HAP-1 (cell line): ENCODE data around the gene CLP1.

Source experiments
- DNase-seq, 2 experiments: peaks; one replicate each; pipeline ENCODE4 v3.0.0-alpha.2; 2016 to 2020; ENCODE audit warnings: low spot score in 2 of 2
- H3K27me3 ChIP-seq: fragments of 250-450 bp; sonication (Bioruptor Pico); 2 replicates; pipeline ENCODE4 v1.5.1; 2020; ENCODE audit warnings: low read depth, mild to moderate bottlenecking, moderate library complexity
- H3K36me3 ChIP-seq: fragments of 250-450 bp; sonication (Bioruptor Pico); replicated peaks from 2 replicates; pipeline ENCODE4 v1.5.1; 2020; ENCODE audit warnings: mild to moderate bottlenecking
- H3K4me1 ChIP-seq: fragments of 250-450 bp; sonication (Bioruptor Pico); 2 replicates; pipeline ENCODE4 v1.5.1; 2020; ENCODE audit warnings: mild to moderate bottlenecking
- H3K4me3 ChIP-seq: fragments of 250-450 bp; sonication (Bioruptor Pico); 2 replicates; pipeline ENCODE4 v1.5.1; 2020; ENCODE audit warnings: mild to moderate bottlenecking, moderate library complexity
- H3K9me3 ChIP-seq: fragments of 250-450 bp; sonication (Bioruptor Pico); 2 replicates; pipeline ENCODE4 v1.5.1; 2020; ENCODE audit warnings: mild to moderate bottlenecking, moderate library complexity
- in situ Hi-C: fragments of 300-500 bp; cut with MboI; formaldehyde crosslinking; loops from 3 replicates; pipeline ENCODE4 v1.14.3; 2020; ENCODE audit warnings: low sequenced_read_pairs, inconsistent platforms, mixed read lengths

CLP1 gene

GRCh38 chr11:57657194-57658022 lies at the start of gene CLP1:
CLP1 (plus strand) TSS chr11:57657762; CDS start chr11:57659477, 1,715 bp downstream.
- Histone ChIP-seq H3K36me3 (peaks cover 22% of the 10 kb centered on the region), H3K4me3 (peak within 1 kb of the TSS; percentile 57), H3K27me3 (no peaks in the 10 kb centered on the region), H3K9me3 (no peaks in the 10 kb centered on the region), H3K4me1 (peaks cover 14% of the 10 kb centered on the region)
- in situ Hi-C loops = no loop called here
- DNase-seq = peak; percentile 97 to 99

GRCh38 chr11:57610170-57610569 lies 47.4 kb upstream of the CLP1 start:
- H3K9me3 ChIP-seq = no peaks in the 10 kb centered on the region
- no peaks in the 10 kb centered on the region for H3K4me1 ChIP-seq
- in situ Hi-C loops = no loop called here
- DNase-seq = no peak
- no peaks in the 10 kb centered on the region for H3K36me3 ChIP-seq
- peaks cover 26% of the 10 kb centered on the region for H3K27me3 ChIP-seq
- H3K4me3 ChIP-seq = no peak overlapping the region

GRCh38 chr11:57614234-57614772 lies 43.3 kb upstream of the CLP1 start:
- Histone ChIP-seq H3K9me3 (no peaks in the 10 kb centered on the region), H3K4me1 (no peaks in the 10 kb centered on the region), H3K4me3 (no peak overlapping the region), H3K36me3 (no peaks in the 10 kb centered on the region), H3K27me3 (peaks cover 22% of the 10 kb centered on the region)
- in situ Hi-C loops = no loop called here
- DNase-seq = no peak

- Histone ChIP-seq H3K36me3 (no peaks in the 10 kb centered on the region), H3K4me1 (no peaks in the 10 kb centered on the region), H3K9me3 (peaks cover under 1% of the 10 kb centered on the region), H3K27me3 (peaks cover 13% of the 10 kb centered on the region), H3K4me3 (no peak overlapping the region)
- in situ Hi-C loops = no loop called here
- no peak for DNase-seq
Measured at GRCh38 chr11:57615308-57615707, 42.3 kb upstream of the CLP1 start.

- no peaks in the 10 kb centered on the region for H3K4me1 ChIP-seq
- no peaks in the 10 kb centered on the region for H3K36me3 ChIP-seq
- peaks cover 6% of the 10 kb centered on the region for H3K9me3 ChIP-seq
- no peak overlapping the region for H3K4me3 ChIP-seq
- H3K27me3 ChIP-seq = peaks cover 4% of the 10 kb centered on the region
- in situ Hi-C loops = no loop called here
- DNase-seq = no peak
Measured at GRCh38 chr11:57616595-57616994, 41.0 kb upstream of the CLP1 start.

- in situ Hi-C loops = no loop called here
- Histone ChIP-seq H3K36me3 (no peaks in the 10 kb centered on the region), H3K4me3 (no peak overlapping the region), H3K9me3 (peaks cover 6% of the 10 kb centered on the region), H3K27me3 (peaks cover 2% of the 10 kb centered on the region; the same call in 1 of the 2 replicates), H3K4me1 (no peaks in the 10 kb centered on the region)
- DNase-seq = no peak
Measured at GRCh38 chr11:57618438-57618837, 39.1 kb upstream of the CLP1 start.

- no peak overlapping the region for H3K4me3 ChIP-seq
- DNase-seq = no peak
- peaks cover 6% of the 10 kb centered on the region for H3K9me3 ChIP-seq
- H3K27me3 ChIP-seq = no peaks in the 10 kb centered on the region
- in situ Hi-C loops = no loop called here
- no peaks in the 10 kb centered on the region for H3K4me1 ChIP-seq
- H3K36me3 ChIP-seq = no peaks in the 10 kb centered on the region
Measured at GRCh38 chr11:57619331-57619730, 38.2 kb upstream of the CLP1 start.

GRCh38 chr11:57620467-57620866 lies 37.1 kb upstream of the CLP1 start:
- H3K4me1 ChIP-seq = no peaks in the 10 kb centered on the region
- DNase-seq = no peak
- H3K4me3 ChIP-seq = no peak overlapping the region
- peaks cover 6% of the 10 kb centered on the region for H3K9me3 ChIP-seq
- in situ Hi-C loops = no loop called here
- H3K27me3 ChIP-seq = no peaks in the 10 kb centered on the region
- no peaks in the 10 kb centered on the region for H3K36me3 ChIP-seq

GRCh38 chr11:57622263-57622662 lies 35.3 kb upstream of the CLP1 start:
- no peak overlapping the region for H3K4me3 ChIP-seq
- no peaks in the 10 kb centered on the region for H3K36me3 ChIP-seq
- no peaks in the 10 kb centered on the region for H3K27me3 ChIP-seq
- peaks cover 6% of the 10 kb centered on the region for H3K9me3 ChIP-seq
- in situ Hi-C loops = no loop called here
- no peaks in the 10 kb centered on the region for H3K4me1 ChIP-seq
- DNase-seq = no peak

GRCh38 chr11:57624864-57625263 lies 32.7 kb upstream of the CLP1 start:
- H3K27me3 ChIP-seq = 0 out of 2 replicates have a peak, but pooled peaks cover 2% of the 10 kb centered on the region
- no peak for DNase-seq
- H3K36me3 ChIP-seq = no peaks in the 10 kb centered on the region
- no peak overlapping the region for H3K4me3 ChIP-seq
- peaks cover 6% of the 10 kb centered on the region for H3K9me3 ChIP-seq
- in situ Hi-C loops = no loop called here
- no peaks in the 10 kb centered on the region for H3K4me1 ChIP-seq

- in situ Hi-C loops = no loop called here
- Histone ChIP-seq H3K36me3 (no peaks in the 10 kb centered on the region), H3K9me3 (no peaks in the 10 kb centered on the region), H3K27me3 (peaks cover 6% of the 10 kb centered on the region; the same call in 1 of the 2 replicates), H3K4me3 (no peak overlapping the region), H3K4me1 (no peaks in the 10 kb centered on the region)
- no peak for DNase-seq
Measured at GRCh38 chr11:57626895-57627294, 30.7 kb upstream of the CLP1 start.

GRCh38 chr11:57630171-57630570 lies 27.4 kb upstream of the CLP1 start:
- Histone ChIP-seq H3K9me3 (no peaks in the 10 kb centered on the region), H3K36me3 (no peaks in the 10 kb centered on the region), H3K27me3 (peaks cover 12% of the 10 kb centered on the region), H3K4me1 (no peaks in the 10 kb centered on the region), H3K4me3 (no peak overlapping the region)
- DNase-seq = no peak
- in situ Hi-C loops = no loop called here

- Histone ChIP-seq H3K27me3 (peaks cover 12% of the 10 kb centered on the region), H3K36me3 (no peaks in the 10 kb centered on the region), H3K9me3 (no peaks in the 10 kb centered on the region), H3K4me1 (no peaks in the 10 kb centered on the region), H3K4me3 (no peak overlapping the region)
- DNase-seq = no peak
- in situ Hi-C loops = no loop called here
Measured at GRCh38 chr11:57632116-57632515, 25.4 kb upstream of the CLP1 start.

GRCh38 chr11:57633394-57634070 lies 24.0 kb upstream of the CLP1 start:
- Histone ChIP-seq H3K9me3 (no peaks in the 10 kb centered on the region), H3K4me3 (no peak overlapping the region), H3K4me1 (peaks cover 8% of the 10 kb centered on the region), H3K36me3 (no peaks in the 10 kb centered on the region; the same call in 1 of the 2 replicates), H3K27me3 (peaks cover 10% of the 10 kb centered on the region)
- DNase-seq = no peak
- in situ Hi-C loops = no loop called here
